ENCODE data around the gene SUPT6H. TPM values are rescaled to one million over a fixed set of nuclear protein-coding genes. Genes with fewer than 3 reads are reported as not detected.

Gene SUPT6H
- total and polyA plus RNA-seq, 2 donors (not counting 3 experiments of a cell fraction or from before 2014, with no cell fraction given): 33.9 to 79.2 TPM

DNA sequence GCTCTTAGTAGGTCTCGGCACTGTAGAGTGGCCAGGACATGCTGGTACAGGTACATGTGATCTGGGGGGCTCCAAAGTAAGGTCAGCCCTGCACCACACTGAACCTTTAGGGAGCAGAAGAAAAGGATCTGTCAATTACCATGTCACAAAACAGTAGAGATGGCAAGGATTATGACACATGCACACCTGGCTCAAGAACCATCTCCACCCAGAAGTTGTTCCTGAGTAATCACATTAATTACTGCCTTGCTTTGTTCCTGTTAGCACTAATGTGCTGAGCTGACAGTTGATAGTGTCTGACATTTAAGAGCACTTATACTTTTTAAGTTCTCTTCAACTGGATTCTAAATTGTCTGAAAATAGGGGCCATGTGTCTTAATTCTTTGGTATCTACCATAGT lies 26.5 kb upstream of the SUPT6H start:
- FAIRE-seq: no peak
- dilution Hi-C loops (cut with MboI; ENCODE audit: extremely low pct_ligation_motif_present, low sequenced_read_pairs): no loop called here
- TF ChIP-seq, protein P1, sequence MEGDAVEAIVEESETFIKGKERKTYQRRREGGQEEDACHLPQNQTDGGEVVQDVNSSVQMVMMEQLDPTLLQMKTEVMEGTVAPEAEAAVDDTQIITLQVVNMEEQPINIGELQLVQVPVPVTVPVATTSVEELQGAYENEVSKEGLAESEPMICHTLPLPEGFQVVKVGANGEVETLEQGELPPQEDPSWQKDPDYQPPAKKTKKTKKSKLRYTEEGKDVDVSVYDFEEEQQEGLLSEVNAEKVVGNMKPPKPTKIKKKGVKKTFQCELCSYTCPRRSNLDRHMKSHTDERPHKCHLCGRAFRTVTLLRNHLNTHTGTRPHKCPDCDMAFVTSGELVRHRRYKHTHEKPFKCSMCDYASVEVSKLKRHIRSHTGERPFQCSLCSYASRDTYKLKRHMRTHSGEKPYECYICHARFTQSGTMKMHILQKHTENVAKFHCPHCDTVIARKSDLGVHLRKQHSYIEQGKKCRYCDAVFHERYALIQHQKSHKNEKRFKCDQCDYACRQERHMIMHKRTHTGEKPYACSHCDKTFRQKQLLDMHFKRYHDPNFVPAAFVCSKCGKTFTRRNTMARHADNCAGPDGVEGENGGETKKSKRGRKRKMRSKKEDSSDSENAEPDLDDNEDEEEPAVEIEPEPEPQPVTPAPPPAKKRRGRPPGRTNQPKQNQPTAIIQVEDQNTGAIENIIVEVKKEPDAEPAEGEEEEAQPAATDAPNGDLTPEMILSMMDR (IDR thresholded peaks at IDR 0.05; ENCODE audit: extremely low read depth in 1 of 2, insufficient read depth in 1 of 2, low read depth in 1 of 2, low read length in 2 of 2): no peak
- TF ChIP-seq MYC (IDR thresholded peaks at IDR 0.05; ENCODE audit: low read depth, low read length): no peak
- TF ChIP-seq GATA2 (IDR thresholded peaks at IDR 0.05; ENCODE audit: insufficient read depth, insufficient read length, low read depth, low read length): no peak
- no peak for TF ChIP-seq POLR2AphosphoS5 (IDR thresholded peaks at IDR 0.05; ENCODE audit: insufficient read depth, low read depth, low read length)
- TF ChIP-seq JUN (IDR thresholded peaks at IDR 0.05; ENCODE audit: borderline replicate concordance, insufficient read depth, insufficient read length, low read depth): no peak
- TF ChIP-seq, protein P2, sequence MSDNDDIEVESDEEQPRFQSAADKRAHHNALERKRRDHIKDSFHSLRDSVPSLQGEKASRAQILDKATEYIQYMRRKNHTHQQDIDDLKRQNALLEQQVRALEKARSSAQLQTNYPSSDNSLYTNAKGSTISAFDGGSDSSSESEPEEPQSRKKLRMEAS (IDR thresholded peaks at IDR 0.05; ENCODE audit: insufficient read depth, insufficient read length): no peak
- TF ChIP-seq EZH2 (IDR thresholded peaks at IDR 0.05; ENCODE audit: borderline replicate concordance, low read depth, low read length, severe bottlenecking): no peak
- TF ChIP-seq POLR2A (IDR thresholded peaks at IDR 0.05; ENCODE audit: low read depth, low read length): no peak
- no peak for TF ChIP-seq FOS (IDR thresholded peaks at IDR 0.05; ENCODE audit: borderline replicate concordance, insufficient read depth, low read length)
- no peak for DNase-seq (ENCODE audit: low read depth, low spot score)
- H3K36me3 ChIP-seq (ENCODE audit: control insufficient read depth in 2 of 2, extremely low read depth in 1 of 2, insufficient read depth in 2 of 2, low read length in 2 of 2): peaks cover 55 to 68% of the 10 kb centered on the region in 2 experiments
- no peaks in the 10 kb centered on the region for H3K9me1 ChIP-seq (replicated peaks; ENCODE audit: control insufficient read depth, extremely low read depth, insufficient read depth, low read length)
- H2AFZ ChIP-seq (ENCODE audit: low read depth, low read length): no peak overlapping the region
- no peaks in the 10 kb centered on the region for H4K20me1 ChIP-seq (replicated peaks; ENCODE audit: control insufficient read depth, extremely low read depth, insufficient read depth, low read length)
- POLR2A ChIA-PET: interaction anchor here (0.6 kb wide), 1 partner anchor 321 kb away, joined by 3 read pairs; no protein-coding TSS in a partner anchor
- H3K4me1 ChIP-seq (ENCODE audit: control insufficient read depth, extremely low read depth, insufficient read depth, low read length): no peaks in the 10 kb centered on the region
- H3K27me3 ChIP-seq (ENCODE audit: control insufficient read depth in 2 of 2, insufficient read depth in 2 of 2, low read length in 2 of 2): no peaks in the 10 kb centered on the region
- no peak overlapping the region for H3K27ac ChIP-seq (ENCODE audit: insufficient read depth, low read depth, low read length)
- no peak overlapping the region for H3K4me3 ChIP-seq (replicated peaks in 1 of 3; ENCODE audit: insufficient read depth in 1 of 3, low read depth in 1 of 3, low read length in 3 of 3)
- no peaks in the 10 kb centered on the region for H3K9me3 ChIP-seq (replicated peaks; ENCODE audit: control insufficient read depth, insufficient read depth, low read length)
- H3K79me2 ChIP-seq (ENCODE audit: control insufficient read depth, insufficient read depth, low read length): peaks cover 23% of the 10 kb centered on the region
- H3K4me2 ChIP-seq (ENCODE audit: insufficient read depth, low read length): no peak overlapping the region
- intact Hi-C loops (cut with micrococcal nuclease): no loop called here
- H3K9ac ChIP-seq (replicated peaks; ENCODE audit: extremely low read depth, insufficient read depth, low read length): no peak overlapping the region
- CTCF ChIA-PET: interaction anchor here (1.0 to 1.6 kb wide), 2 partner anchors 12 to 75 kb away, joined by 3 to 5 read pairs; no protein-coding TSS in a partner anchor
- BruUV-seq (replicated peaks): no TSS peak

Measured in endothelial cell of umbilical vein (primary cell).